ENCODE results near the gene MON2.

GRCh38 chr12:62613081-62613480 is 146.5 kb downstream of the MON2 start:
- TF ChIP-seq FOXP2 (optimal IDR thresholded peaks at IDR 0.05; ENCODE audit: borderline replicate concordance, extremely low read depth, extremely low read length, insufficient read depth) (no peak), REST (IDR thresholded peaks at IDR 0.05; ENCODE audit: insufficient read depth in 1 of 2, low read depth in 2 of 2, low read length in 2 of 2) (no peak), TAF1 (IDR thresholded peaks at IDR 0.05; ENCODE audit: borderline replicate concordance, insufficient read depth, low read length) (no peak), POLR2AphosphoS5 (IDR thresholded peaks at IDR 0.05; ENCODE audit: low read depth, low read length) (no peak)

Measured in PFSK-1 (cell line).